GM10847 (cell line): Measurements from ENCODE around the gene FAM83D.

Experiments
- POLR2A ChIP-seq: IDR thresholded peaks from 2 replicates; pipeline ENCODE4 v1.6.1; 2011; ENCODE audit not compliant: insufficient read length; ENCODE audit errors: extremely low read depth

The FAM83D gene

DNA sequence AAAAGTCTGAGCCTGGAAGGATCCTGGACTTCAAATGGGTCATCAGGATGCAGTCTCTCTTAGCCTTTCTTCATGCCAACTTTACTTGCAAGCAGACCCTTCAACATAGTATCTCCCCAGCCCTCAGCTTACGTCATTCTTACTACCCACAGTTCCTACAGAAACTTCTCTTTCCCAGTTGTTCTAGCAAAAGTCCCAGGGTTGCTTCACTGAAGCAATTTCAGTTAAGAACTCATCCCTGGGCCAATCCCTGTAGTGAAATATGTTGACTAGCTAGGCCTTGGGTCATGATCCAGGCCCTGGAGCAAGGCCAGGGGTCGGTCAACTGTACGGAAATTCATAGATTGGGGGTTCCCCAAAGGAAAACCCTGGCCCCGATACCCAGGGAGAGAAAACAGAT lies 8.6 kb upstream of the FAM83D start:
- TF ChIP-seq POLR2A = no peak

DNA sequence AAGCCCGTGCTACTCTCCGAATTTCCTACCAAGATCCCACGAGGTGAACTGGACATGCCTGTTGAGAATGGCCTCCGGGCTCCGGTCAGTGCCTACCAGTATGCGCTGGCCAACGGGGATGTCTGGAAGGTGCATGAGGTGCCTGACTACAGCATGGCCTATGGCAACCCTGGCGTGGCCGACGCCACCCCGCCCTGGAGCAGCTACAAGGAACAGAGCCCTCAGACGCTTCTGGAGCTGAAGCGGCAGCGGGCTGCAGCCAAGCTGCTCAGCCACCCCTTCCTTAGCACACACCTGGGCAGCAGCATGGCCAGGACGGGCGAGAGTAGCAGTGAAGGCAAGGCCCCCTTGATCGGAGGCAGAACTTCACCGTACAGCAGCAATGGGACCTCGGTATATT lies 8.0 kb upstream of the FAM83D start:
- TF ChIP-seq POLR2A = no peak

DNA sequence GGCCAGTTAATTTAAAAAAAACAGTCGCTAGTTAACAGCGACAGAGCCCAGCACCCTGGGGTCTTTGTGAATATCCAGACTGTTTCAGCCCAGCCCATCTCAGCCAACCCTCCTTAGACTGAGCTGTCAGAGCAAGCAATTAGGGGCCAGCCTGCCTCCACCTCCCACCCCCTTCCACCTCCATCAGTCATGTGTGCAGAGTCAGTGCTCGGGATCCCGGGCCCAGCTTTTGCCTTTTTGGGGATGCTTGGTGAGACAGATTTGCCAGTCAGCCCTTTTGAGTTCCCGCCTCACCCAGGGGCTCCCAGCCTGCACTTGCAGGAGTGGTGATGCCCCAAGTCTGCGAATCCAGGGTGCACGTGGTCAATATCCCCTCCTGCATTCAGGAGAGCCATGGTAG lies 6.5 kb upstream of the FAM83D start:
- no peak for TF ChIP-seq POLR2A

DNA sequence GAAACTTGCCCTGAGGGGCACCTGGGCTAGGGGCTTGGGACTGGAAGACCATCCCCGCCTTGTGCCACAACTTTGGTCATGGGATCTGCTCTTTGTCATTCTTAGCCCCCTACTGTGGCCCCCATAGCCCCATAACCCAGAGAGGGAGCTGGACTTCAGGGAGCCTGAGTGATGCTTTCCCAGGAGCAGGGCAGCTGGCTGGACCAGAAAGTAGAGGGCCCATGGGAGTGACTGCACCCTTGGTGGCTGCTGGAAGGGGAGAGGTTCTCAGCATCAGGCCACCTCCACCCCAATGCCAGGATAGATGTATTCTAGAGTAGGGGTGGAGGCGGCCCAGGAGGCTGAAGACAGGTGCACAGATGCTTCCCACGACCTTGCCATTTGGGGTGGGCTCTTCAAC lies 5.8 kb upstream of the FAM83D start:
- no peak for TF ChIP-seq POLR2A

DNA sequence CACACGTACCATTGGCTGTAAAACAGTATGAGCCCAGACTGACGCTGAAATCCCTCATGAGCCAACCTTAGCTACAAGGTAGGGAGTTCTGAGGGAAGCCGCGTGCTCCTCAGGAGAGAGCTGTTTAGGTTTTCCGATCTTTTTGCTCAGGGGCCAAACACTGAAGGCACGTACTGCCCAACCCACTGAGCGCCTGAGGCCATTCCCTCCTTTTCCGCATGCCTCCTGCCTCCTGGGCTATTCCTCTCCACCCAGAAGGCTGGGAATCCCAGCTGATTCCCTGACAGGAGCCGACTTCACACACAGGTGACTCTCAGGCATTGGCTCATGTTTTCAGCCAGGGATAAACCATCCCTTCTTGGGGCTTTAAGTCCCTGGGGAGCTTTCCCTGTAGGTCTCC lies 5.4 kb upstream of the FAM83D start:
- TF ChIP-seq POLR2A = no peak

DNA sequence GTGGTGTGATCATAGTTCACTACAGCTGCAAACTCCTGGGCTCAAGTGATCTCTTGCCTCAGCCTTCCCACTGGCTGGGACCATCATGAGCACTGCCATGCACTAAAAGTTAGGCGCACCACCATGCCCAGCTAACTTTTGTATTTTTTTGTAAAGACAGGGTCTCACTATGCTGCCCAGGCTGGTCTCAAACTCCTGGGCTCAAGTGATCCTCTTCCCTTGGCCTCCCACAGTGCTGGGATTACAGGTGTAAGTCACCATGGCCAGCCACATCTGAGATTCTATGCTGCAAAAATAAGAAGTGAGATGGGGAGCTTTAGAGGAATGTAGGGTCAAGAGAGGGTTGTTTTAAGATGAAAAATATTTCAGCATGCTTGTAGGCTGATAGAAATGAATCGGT lies 1.5 kb upstream of the FAM83D start:
- TF ChIP-seq POLR2A = no peak

DNA sequence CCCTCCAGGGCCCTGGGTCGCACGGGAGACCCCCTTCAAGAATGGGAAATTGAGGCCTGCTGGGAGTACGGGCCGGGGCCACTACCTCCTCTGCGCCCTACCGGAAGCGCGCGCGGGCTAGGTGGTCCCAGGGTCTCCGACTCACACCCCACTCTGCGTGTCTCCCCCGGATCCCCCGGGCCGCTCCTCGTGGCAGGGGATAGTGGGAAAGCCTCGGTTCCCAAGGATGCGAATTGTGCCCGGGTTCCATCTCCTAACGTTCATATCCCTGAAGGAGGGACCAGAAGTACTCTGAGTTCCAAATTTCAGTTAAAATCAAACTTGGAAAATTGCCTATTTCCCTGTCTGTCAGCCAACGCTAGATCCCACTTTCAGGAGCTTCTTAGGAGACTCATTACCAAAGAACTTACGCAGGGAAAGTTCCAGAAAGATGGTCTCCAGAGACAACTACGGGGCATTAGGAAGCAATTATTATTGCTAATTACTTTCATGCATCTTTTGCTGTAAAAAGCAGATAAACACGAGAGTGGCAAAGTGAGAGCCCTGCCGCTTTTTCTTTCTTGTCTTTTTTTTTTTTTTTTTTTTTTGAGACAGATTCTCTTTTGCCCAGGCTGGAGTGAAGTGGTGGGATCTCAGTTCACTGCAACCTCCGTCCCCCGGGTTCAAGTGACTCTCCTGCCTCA lies 858 bp downstream of the FAM83D start:
- no peak for TF ChIP-seq POLR2A

DNA sequence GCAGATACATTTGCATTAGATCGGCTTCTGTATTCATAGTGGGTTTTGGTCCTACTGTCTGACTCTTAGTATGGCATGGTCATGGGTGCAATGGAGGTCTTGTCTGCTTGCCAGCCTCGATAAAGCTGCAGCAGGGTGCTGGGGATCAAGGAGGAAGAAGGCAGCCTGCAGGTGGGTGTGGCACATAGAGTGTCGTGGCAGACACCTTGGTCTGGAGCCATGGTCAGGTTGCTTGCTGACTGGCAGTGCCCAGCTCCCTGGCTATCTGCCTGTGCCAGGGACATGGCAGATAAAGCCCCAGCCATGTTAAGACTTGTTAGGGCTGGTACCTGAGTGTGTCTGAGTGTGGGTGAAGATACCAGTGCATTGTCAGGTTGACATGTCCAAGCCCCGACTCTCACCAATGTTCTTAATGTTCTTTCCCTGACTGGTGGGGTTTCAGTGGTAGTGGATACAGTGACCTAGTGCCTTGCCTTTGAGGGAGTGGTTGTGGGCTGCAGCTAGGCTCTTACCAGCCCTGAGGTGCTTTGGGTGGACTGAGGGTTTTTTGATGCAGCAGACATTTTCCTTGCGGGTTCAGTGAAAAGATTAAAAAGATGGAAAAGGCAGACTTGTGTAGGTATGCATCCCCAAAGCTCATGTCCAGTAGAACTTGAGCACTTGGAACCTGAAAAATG lies 1.8 kb downstream of the FAM83D start:
- no peak for TF ChIP-seq POLR2A

DNA sequence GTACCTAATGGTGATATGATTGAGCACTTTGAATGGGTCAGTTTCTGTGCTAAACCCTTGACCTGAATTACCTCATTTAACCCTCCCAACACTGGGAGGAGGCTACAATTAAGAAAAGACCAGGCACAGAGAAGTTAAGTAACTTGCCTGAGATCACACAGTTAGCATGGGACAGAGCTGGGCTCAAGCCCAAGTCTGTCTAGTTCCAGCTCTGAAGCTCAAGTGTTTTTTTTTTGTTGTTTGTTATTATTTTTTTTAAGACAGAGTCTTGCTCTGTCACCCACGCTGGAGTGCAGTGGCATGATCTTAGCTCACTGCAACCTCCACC lies 4.0 kb downstream of the FAM83D start:
- no peak for TF ChIP-seq POLR2A

DNA sequence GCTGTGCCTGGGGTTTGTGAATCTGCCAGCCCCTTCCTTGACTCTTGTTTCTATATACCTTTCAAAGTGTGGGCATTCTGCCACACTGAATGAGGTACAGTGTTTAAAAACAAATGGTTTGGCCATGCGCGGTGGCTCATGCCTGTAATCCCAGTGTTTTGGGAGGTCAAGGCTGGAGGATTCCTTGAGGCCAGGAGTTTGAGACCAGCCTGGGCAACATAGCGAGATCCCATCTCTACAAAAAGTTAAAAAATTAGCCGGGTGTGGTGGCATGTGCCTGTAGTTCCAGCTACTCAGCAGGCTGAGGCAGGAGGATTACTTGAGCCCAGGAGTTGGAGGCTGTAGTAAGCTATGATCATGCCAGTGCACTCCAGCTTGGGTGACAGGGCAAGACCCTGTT lies 5.8 kb downstream of the FAM83D start:
- TF ChIP-seq POLR2A = no peak

DNA sequence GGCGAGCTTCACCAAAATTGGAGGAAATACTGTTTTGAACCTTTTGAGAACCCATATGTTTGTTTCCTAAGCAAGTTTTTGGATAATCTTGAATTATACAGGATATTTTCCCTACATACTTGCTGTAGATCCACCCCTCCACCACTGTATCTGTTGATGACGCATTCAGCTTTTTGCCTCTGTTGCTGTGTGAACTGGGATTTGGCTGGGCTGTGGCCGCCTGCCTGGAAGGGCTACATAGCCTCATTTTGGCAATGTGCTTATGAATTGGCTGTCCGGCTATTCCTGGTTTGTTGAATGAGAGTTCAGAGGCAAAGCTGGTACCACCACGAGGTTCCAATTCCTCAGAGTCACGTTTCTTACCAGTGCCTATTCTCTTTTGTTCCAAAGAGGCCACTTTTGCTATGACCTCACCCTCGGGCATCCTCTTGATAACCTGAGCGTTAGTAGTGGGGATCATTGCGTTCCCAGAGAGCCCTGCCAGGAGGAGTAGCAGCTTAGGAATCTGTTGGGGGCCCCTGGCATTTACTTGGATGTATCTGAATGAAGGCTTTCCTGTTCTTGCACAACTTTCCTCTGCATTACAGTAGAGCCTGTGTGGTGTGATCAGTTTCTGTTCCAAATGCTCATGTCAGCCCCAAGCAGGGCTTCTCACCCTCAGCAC lies 6.4 kb downstream of the FAM83D start:
- TF ChIP-seq POLR2A = no peak

DNA sequence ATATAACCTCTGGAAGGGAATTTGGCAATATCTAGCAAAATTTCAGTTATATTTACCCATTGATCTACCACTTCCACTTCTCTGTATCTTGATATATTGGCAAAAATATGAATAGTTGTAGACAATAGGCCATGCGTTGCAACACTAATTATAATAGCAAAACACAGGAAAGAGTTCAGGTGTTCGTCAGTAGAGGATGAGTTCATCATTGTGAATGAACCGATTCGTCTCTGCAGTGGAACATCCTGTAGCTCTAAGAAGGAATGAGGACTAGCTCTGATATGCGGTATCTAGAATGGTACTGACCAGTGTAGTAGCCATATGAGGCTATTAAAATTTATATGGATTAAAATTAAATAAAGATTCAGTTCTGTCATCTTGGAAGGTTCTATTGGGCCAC lies 8.3 kb downstream of the FAM83D start:
- no peak for TF ChIP-seq POLR2A

DNA sequence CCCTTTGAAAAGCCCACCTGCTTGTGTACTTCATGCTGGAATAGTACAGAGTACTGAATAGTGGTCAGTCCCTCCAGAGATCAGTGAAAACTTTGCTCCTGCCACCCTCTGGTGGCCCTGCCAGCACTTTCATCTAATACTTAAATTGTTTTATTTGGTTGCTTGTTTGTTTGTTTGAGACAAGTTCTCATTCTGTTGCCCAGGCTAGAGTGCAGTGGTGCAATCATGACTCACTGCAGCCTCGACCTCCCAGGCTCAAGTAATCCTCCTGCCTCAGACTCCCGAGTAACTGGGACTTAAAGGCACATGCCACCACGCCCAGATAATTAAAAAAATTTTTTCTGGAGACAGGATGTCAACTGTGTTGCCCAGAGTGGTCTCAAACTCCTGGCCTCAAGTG lies 9.1 kb downstream of the FAM83D start:
- no peak for TF ChIP-seq POLR2A

DNA sequence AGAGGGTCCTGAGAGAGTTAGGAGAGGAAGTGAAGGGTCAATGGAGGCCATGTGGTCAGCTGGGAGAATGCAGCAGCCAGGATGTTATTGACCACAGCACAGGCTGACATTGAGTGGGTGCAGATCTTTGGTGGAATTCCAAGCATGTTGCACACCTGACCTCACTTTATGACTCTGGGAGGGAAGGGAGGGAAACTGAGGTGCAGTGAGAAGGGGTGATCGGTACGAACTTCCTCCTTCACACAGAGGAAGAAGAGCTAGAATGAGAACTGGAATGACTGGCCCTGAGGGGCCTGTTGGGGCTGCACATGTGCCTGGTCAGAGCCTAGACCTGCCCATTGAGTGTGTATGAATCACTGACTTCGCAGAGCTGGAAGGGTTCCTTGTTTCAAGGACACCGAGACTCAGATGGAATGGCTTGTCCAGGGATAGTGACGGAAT lies 9.8 kb downstream of the FAM83D start:
- no peak for TF ChIP-seq POLR2A

DNA sequence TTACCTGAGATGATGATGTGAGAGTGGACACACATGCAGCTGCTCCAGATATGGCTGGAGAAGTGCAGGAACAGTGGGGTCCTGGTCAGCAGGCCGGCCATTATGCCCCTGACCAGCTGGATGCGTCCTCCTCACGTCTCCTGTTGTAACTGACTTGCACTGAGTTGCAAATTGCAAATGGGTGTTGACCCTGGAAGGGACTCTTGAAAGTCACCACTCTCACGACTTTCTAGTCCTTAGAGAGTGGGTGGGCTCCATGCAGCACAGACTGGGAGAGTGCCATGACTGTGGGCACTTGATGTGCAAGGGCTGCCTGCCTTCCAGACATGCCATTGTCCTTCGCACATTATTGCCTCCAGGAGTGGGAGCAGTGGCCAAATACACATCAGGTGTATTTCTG lies 10.8 kb downstream of the FAM83D start:
- no peak for TF ChIP-seq POLR2A

DNA sequence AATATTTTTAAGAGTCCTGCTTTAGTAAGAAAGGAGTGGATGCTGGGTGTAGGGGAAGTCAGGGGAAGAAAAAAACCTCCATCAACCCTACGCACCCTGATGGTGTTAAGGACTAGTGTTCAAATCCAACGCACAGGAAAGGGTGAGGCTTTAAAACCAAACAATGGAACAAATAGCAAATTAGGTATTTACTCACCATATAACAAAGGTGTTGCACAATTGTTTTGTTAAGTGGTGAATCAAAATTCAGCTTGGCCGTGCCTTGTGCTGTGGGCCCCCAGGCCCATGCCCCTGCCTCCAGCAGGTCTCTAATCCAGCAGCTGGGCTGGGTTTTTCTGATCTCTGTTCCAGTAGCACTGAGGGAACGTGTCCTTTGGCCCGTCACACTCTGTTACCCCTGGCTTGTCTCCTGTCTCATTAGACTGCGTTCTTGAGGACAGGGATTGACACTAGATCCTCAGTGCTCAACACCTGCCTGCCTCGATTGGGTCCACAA lies 11.8 kb downstream of the FAM83D start:
- no peak for TF ChIP-seq POLR2A
